GM18867 (cell line): ENCODE results near the gene SNN.

ENCODE experiments used
- ATAC-seq: cut with Tn5 transposase; IDR thresholded peaks from one replicate; pipeline ENCODE4 v1.9.1; 2021; ENCODE audit warnings: mild to moderate bottlenecking, moderate library complexity; ENCODE audit not compliant: unreplicated experiment

SNN gene

GRCh38 chr16:11696266-11697012 lies 28.2 kb downstream of the SNN start:
- ATAC-seq, result no peak

GRCh38 chr16:11697319-11697718 lies 29.1 kb downstream of the SNN start:
- no peak for ATAC-seq

GRCh38 chr16:11698271-11698689 lies 30.0 kb downstream of the SNN start:
- no peak for ATAC-seq

GRCh38 chr16:11699234-11699894 lies 31.1 kb downstream of the SNN start:
- ATAC-seq, result no peak

- no peak for ATAC-seq
Observed at GRCh38 chr16:11700264-11701029, 32.2 kb downstream of the SNN start.

DNA sequence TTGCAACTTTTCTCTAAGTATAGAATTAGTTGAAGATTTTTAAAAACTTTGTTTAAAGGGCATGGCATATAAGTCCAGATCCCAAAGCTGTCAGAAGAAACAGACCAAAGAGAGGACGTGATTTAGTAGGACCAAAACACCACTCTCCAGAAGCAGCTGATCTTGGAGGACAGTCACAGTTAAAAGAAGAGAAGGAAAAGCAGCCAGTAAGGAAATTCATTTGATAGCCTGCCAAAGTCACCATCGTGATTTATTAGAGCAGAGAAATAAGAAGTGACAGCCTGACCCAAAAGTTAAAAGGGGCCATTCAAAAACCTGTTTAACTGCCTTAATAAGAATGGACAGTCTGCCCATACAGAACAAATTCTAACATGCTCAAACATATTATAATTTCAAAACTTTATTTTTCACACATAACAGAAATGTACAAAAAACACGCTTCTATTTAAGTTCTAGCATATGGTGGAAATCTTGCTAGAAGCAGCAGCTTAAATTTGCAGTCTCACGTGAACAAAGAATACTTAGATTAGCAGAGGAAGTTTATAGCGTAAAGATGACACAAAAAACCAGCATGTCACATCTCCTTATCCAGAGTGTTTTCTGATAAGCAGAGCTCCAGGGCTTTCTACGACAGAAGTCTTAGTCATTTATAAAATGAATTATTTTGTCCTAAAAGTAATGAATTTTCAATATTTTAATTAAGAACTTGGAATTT lies 37.2 kb downstream of the SNN start:
- no peak for ATAC-seq

DNA sequence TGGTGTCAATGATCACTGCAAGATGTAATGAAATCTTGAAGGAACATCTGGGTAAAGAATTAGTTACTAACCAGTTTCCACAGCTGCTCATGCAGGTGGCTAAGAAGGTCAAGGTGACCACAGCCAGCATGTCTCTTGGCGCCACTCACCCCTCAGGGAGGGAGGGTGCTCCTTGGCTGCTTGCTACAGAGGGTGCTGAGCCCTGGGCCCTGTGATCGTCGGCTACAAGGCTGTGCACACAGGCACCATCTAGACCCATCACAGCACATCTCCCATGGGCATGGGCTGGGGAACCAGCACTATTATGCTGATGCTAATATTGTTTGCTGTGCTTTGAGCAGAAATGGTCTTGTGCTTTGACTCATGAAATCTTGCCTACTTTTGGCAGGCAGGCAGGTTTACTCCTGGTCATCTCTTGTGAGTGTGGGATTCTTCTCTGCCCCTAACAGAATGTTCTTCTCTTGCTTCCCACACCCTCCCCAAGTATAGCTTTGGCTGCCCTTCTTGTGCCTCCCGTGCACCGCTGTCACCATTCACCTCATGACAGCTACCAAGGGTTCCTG lies 38.0 kb downstream of the SNN start:
- no peak for ATAC-seq

- ATAC-seq, result no peak
Observed at GRCh38 chr16:11707679-11708197, 39.5 kb downstream of the SNN start.

DNA sequence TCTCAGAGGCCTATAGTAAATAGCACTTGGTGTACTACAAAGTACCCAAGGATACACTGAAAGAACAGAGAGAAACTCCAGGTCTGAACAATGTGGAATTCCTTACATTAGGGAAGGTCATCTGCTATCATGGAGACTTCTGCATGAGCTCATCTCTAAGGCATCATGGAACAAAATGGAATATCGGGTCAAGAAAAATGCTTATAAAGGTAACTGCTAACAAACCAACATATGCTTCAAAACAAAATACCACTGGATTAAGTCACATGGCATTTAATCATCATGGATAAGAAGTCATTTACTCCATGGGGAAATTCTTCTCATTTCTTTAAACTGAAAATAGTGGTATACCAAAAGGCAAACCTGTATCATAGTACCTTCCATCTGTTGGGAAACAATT lies 40.2 kb downstream of the SNN start:
- ATAC-seq, result no peak

DNA sequence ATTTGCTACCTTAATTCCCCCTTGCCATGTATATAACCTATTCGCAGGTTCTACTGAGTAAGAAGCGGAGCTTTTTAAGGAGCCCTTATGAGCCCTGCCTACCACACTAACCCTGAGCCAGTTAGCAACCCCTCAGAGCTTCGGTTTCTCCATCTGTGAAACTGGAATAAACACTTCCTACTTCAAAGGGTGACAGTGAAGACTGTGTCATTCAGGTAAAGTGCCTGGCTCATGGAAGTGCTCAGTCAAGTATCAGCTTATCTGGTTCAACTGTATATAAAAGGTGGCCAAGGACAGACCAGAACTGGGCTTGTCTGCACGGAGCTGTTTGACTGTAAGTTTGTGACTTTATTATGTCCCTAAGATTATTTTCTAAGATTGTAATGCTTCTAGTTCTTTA lies 43.4 kb downstream of the SNN start:
- no peak for ATAC-seq

GRCh38 chr16:11712122-11712521 lies 43.9 kb downstream of the SNN start:
- no peak for ATAC-seq

DNA sequence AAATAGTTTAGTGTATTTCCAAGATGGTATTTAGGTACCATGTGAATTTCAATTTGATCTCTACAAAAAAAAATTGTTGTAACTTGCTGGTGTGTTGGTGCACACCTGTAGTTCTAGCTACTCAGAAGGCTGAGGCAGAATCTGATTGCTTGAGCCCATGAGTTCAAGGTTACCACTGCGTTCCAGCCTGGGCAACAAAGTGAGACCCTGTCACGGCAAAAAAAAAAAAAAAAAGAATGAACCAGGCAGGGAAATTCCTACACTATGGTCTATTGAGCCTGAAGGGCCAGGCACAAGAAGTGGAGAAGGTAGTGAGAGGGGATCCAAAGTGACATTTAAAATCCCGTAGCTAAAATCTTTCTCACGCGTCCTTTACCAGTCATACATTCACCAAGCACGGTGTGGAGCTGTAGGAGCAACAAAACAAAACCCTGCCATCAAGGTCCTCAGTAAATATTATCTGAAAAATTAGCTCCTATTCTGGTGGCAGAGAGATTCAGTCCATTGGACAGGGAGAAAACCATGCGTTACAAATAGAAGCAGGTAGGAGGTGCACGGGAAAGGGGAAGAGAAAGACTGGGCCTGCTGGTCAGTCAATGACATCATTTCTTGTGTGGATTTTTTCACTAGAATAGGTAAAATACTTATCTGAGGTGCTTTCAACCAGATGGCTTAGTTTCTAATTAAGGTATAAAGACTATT lies 47.1 kb downstream of the SNN start:
- ATAC-seq, result no peak

DNA sequence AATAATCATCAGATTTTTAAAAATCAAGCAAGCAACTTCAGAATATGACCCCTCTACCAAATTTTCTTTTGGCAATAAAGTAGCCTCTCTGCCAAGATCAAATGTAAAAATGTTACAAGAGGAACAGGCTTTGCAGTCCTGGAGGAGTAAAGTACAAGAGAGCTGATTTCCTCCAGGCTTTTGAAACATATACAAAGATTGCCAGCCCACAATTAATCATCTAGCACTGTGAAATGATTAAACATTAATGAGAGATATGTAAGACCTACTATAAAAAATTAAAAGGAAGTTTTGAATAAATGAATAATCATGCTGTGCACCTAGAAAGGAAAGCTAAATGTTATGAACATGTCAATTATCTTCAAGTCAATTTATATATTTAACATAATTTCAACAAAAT lies 48.1 kb downstream of the SNN start:
- no peak for ATAC-seq

- no peak for ATAC-seq
Observed at GRCh38 chr16:11717811-11718210, 49.6 kb downstream of the SNN start.

GRCh38 chr16:11719171-11719570 lies 50.9 kb downstream of the SNN start:
- ATAC-seq, result no peak

GRCh38 chr16:11719762-11720161 lies 51.5 kb downstream of the SNN start:
- ATAC-seq, result no peak

DNA sequence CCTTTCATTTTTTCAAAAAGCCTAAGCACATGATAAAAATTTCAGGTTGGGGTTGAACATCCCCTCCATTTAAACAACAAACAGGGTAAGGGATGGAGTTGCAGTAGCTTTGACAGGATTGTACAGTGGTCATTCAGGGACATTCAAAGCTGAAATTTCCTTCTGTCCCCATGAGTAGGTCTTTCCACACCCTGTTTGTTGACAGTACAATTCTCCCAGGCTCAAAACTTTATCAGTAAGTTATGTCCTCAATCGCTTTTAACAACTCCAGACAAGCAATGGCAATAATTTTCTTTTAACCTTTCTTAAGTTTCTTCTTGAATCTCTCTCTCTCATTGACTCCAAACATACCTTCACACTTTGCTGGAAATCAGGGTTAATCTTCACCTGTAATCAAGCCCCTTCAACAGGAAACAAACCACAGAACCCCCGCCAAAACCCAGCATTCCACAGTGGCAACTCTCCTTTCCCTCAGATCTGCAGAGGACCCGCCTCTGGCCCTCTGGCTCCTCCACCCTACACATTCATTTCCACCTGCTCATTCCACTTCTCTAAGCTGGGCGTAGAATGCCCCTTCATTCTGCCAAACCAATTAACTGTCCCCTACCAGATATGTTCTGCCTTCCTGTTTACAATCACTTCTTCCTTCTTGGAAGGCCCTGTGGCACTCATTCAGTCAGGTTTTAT lies 53.7 kb downstream of the SNN start:
- ATAC-seq, result no peak

GRCh38 chr16:11722468-11722808 lies 54.2 kb downstream of the SNN start:
- no peak for ATAC-seq

DNA sequence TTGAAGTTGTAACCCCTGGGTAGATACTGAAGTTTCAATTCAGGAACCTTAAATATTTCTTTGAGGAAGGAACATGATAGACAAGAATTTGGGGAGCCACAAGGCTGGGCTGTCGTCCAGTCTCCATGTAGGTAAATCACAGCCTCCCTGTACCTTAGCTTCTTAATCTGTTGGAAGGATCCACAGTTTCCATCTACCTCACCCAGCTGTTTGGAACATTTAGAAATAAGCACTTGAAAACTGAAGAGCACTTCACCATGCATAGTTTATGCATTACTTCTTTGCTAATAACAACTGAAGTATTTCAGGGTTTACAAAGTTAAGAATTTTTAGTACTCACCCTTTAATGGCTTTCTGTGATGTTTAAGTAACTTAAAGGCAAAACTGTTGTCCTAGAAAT lies 57.2 kb downstream of the SNN start:
- no peak for ATAC-seq

DNA sequence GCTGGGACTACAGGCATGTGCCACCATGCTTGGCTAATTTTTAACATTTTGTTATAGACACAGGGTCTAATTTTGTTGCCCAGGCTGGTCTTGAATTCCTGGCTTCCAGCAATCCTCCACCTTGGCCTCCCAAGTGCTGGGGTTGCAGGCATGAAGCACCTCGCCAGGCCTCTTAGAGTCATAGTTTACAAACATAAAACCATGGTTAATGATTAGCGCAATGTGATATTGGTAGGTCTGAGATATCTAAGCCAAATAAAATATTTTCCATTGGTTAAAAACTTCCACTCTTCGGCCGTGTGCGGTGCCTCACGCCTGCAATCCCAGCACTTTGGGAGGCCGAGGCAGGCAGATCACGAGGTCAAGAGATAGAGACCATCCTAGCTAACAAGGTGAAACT lies 57.8 kb downstream of the SNN start:
- no peak for ATAC-seq
